Effector memory CD4-positive, alpha-beta T cell (primary cell): Measurements from ENCODE around the gene ZMYM3.
"Not testable (repeated sequence)": the region's sequence is repeated elsewhere in the genome, so short reads cannot be mapped to it uniquely, and the experiment has no call there.

ENCODE experiments used
- DNase-seq, 3 donors: peaks; one replicate each; pipeline ENCODE4 v3.0.0-alpha.2; 2020
- H3K27ac ChIP-seq: 2 replicates; pipeline ENCODE4 v1.7.0; 2013; ENCODE audit warnings: mild to moderate bottlenecking, low read length, moderate library complexity; ENCODE audit not compliant: insufficient read depth, poor library complexity, severe bottlenecking
- H3K27me3 ChIP-seq: replicated peaks from 2 replicates; pipeline ENCODE4 v1.7.0; 2013; ENCODE audit warnings: mild to moderate bottlenecking, low read length; ENCODE audit not compliant: insufficient read depth, control insufficient read depth, poor library complexity, severe bottlenecking
- H3K36me3 ChIP-seq: 2 replicates; pipeline ENCODE4 v1.7.0; 2013; ENCODE audit warnings: mild to moderate bottlenecking, low read length, moderate library complexity; ENCODE audit not compliant: control insufficient read depth, insufficient read depth
- H3K4me1 ChIP-seq: 2 replicates; pipeline ENCODE4 v1.7.0; 2013; ENCODE audit warnings: low read length, mild to moderate bottlenecking; ENCODE audit not compliant: control insufficient read depth, insufficient read depth, poor library complexity, severe bottlenecking
- H3K4me3 ChIP-seq: 2 replicates; pipeline ENCODE4 v1.7.0; 2013; ENCODE audit warnings: low read length, low read depth, mild to moderate bottlenecking; ENCODE audit not compliant: insufficient read depth, poor library complexity, severe bottlenecking
- H3K9me3 ChIP-seq: 2 replicates; pipeline ENCODE4 v1.7.0; 2013; ENCODE audit warnings: mild to moderate bottlenecking, low read length, moderate library complexity; ENCODE audit not compliant: control insufficient read depth

The ZMYM3 gene

DNA sequence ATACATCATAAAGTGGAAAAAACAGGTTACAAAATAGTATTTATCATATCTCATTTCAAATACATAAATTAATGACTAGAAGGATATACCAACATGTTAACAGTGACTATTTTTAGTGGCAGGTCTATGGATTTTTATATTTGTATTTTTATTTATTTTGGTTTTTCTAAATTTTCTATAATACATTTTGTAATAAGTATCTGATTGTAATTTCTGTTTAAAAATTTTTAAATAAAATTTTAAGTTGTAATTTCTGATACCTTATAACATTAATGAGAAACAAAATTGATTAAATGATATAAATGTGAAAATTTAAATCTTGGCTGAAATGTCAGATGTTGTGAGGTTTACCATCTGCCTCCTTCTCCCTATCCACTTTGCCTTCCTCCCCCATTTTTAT is 32.0 kb upstream of the ZMYM3 start:
- H3K36me3 ChIP-seq, result peaks cover 2% of the 10 kb centered on the region
- DNase-seq, result no peak
- peaks cover 4% of the 10 kb centered on the region for H3K4me1 ChIP-seq
- H3K4me3 ChIP-seq, result no peak overlapping the region
- H3K27ac ChIP-seq, result no peak overlapping the region
- no peaks in the 10 kb centered on the region for H3K9me3 ChIP-seq
- H3K27me3 ChIP-seq, result no peaks in the 10 kb centered on the region

DNA sequence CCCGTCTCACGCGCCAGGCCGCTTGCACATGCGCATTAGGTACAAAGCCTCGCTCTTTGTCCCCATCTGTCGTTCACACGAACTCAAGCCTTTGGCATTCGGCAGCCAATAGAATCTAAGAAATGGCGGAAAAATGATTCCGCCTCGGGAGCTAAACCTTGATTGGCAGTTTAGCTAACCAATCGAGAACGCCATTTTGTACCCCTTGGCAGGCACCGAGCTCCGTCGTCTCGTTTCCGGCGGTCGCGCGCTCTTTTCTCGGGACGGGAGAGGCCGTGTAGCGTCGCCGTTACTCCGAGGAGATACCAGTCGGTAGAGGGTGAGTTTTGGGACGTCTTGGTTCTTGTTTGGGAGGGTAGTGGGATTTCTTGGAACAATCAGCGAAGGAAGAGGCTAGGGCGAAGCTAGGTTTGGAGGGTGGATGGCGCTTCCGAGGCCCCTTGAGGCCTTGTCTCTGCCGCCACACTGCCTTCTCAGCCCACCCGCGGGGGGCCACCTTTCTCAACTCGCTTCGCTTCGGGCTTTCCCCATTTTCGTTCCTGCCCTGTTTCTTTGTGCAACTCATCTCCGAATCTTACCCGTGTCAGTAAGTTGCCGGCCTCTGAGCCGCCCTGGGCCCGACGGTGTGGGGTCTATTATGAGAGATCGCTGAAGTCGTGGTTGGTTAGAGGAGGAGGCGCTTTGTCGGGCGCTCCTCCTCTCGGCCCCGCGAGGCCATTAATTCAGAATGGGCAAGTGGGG is 29.6 kb upstream of the ZMYM3 start, which contains the start of gene NONO:
NONO (plus strand) TSS at position 233 of the 741 bp plus-strand sequence. CDS start 7,003 bp downstream, outside the sequence.
- peak; percentile 72 to 83 (median 72) for DNase-seq
- H3K27ac ChIP-seq, result peak within 1 kb of the TSS; percentile 93
- peaks cover 4% of the 10 kb centered on the region for H3K4me1 ChIP-seq
- H3K9me3 ChIP-seq, result no peaks in the 10 kb centered on the region
- no peaks in the 10 kb centered on the region for H3K36me3 ChIP-seq
- H3K4me3 ChIP-seq, result peak within 1 kb of the TSS; percentile 62
- no peaks in the 10 kb centered on the region for H3K27me3 ChIP-seq

DNA sequence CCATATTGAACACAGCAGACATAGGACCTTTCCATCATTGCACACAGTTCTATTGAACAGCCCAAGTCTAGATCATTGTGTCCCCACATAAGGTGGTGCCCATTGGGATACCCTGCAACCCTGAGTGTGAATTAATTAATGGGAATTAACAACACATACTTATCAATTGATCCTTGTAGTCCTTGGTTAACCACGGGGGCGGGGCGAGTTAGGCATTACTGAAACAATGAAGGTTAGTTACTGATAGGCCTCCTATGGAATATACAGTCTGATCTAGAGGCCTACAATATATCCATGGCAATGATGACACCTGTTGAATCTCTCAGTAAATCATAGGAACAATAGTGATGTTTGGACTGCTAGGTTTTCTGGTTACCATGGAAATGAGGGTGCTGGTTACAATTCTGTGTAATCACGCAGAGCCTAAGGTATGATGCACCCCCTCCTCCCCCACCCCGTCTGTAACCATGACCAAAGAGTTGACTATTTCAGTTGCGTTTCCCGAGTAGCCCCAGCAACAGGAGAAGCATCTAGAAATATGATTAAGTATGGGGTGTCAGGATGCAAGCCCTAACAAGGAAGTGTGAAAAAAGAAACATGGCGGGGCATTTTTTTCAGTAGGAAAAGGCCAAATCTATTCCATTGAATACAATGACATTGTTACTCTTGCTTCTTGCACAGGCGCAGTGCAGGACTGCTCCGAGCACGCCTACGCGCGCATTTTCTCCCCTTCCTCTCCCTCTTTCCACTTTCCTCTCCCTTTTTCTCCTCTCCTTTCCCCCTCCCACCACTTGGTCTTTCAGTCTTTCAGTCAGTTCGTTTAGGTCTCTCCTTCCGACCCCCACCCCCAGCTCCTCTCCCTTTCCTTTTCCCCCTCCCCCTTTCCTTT is 28.8 kb upstream of the ZMYM3 start:
- Histone ChIP-seq H3K27ac (peak overlapping the region; percentile 93), H3K9me3 (no peaks in the 10 kb centered on the region), H3K36me3 (no peaks in the 10 kb centered on the region), H3K27me3 (no peaks in the 10 kb centered on the region), H3K4me3 (peak overlapping the region; percentile 62), H3K4me1 (peaks cover 4% of the 10 kb centered on the region)
- peak in 2 of 3 donors; percentile 22 to 33 for DNase-seq

DNA sequence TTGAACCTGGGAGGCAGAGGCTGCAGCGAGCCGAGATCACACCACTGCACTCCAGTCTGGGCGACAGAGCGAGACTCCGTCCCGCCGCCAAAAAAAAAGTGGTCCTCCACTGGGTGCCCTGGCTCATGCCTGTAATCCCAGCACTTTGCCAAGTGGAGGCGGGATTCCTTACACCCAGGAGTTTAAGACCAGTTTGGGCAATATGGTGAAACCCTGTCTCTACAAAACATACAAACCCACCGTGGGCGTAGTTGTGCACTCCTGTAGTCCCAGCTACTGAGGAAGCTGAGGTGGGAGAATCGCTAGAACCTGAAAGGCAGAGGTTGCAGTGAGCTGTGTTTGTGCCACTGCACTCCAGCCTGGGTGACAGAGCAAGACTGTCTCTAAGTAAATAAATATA is 27.4 kb upstream of the ZMYM3 start:
- H3K27ac ChIP-seq, H3K4me3 ChIP-seq, H3K27me3 ChIP-seq, H3K36me3 ChIP-seq, H3K4me1 ChIP-seq, H3K9me3 ChIP-seq, DNase-seq: not testable (repeated sequence)

DNA sequence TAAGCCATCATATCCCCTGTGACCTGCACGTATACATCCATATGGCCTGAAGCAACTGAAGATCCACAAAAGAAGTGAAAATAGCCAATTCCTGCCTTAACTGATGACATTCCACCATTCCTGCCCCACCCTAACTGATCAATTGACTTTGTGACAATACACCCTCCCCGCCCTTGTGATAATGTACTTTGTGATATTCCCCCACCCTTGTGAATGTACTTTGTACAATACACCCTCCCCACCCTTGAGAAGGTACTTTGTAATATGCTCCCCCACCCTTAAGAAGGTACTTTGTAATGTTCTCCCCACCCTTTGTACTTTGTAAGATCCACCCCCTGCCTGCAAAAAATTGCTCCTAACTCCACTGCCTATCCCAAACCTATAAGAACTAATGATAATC is 18.4 kb upstream of the ZMYM3 start:
- H3K9me3 ChIP-seq, H3K27ac ChIP-seq, H3K27me3 ChIP-seq, H3K36me3 ChIP-seq, H3K4me1 ChIP-seq, H3K4me3 ChIP-seq, DNase-seq: not testable (repeated sequence)

DNA sequence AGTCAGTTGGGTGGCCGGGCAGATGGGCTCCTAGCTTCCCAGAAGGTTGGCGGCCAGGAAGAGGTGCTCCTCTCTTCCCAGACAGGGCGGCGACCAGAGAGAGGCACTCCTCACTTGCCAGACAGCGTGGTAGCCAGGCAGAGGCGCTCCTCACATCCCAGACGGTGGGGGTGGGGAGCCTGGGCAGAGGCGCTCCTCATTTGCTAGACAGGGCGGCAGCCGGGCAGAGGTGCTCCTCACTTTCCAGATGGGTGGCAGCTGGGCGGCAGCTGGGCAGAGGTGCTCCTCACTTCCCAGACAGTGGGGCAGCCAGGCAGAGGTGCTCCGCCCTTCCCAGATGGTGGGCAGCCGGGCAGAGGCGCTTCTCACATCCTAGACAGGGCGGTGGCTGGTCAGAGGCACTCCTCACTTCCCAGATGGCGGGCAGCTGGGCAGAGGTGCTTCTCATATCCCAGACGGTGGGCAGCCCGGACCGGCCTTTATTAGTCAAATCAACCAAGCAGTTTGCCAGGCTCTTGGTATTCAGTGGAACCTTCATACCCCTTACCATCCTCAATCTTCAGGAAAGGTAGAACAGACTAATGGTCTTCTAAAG is 16.0 kb upstream of the ZMYM3 start:
- Histone ChIP-seq H3K9me3 (no peaks in the 10 kb centered on the region), H3K36me3 (no peaks in the 10 kb centered on the region)
- no peak for DNase-seq

DNA sequence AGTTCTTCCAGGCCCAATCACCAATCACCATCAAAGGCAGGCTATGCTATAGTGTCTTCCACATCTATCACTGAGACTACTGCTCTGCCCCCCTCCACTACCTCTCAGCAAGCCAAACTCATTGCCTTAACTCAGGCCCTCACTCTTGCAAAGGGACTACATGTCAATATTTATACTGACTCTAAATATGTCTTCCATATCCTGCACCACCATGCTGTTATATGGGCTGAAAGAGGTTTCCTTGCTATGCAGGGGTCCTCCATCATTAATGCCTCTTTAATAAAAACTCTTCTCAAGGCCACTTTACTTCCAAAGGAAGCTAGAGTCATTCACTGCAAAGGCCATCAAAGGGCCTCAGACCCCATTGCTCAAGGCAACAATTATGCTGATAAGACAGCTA is 14.7 kb upstream of the ZMYM3 start:
- not testable (repeated sequence) for H3K27ac ChIP-seq, H3K36me3 ChIP-seq, H3K4me1 ChIP-seq, H3K4me3 ChIP-seq, DNase-seq, H3K27me3 ChIP-seq, H3K9me3 ChIP-seq

More for the DNA sequence above, 16.0 kb upstream of the ZMYM3 start:
- H3K27me3 ChIP-seq, result no peaks in the 10 kb centered on the region
- no peak overlapping the region for H3K27ac ChIP-seq
- no peaks in the 10 kb centered on the region for H3K4me1 ChIP-seq
- no peak overlapping the region for H3K4me3 ChIP-seq

DNA sequence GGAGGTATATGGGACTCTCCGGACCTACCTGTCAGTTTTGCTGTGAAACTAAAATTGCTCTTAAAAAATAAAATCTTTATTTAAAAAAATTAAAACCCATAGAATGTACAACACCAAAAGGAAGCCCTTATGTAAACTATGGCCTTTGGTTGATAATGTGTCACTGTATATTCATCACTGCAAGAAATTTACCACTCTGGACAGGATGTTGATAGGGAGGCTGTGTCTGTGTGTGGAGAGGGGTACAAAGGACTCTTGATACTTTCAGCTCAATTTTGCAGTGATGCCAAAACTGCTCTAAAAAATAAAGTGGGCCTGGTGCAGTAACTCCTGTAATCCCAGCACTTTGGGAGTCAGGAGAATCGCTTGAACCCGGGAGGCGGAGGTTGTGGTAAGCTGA is 2.9 kb upstream of the ZMYM3 start:
- no peak for DNase-seq

DNA sequence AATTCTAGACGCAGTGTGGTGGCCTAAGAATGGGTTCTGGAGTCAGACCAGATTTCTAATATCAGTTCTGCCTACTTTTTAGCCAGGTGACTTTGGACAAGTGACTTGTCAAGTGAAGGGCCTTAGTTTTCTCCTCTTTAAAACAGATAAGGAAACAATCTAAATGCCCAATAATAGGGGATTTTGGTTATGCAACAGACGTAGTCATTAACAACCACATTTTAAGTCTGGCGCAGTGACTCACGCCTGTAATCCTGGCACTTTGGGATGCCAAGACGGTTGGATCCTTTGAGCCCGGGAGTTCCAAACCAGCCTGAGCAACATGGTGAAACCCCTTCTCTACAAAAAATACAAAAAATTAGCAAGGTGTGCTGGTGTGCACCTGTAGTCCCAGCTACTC is 2.1 kb upstream of the ZMYM3 start:
- peak overlapping the region; percentile 75 for H3K27ac ChIP-seq
- H3K27me3 ChIP-seq, result no peaks in the 10 kb centered on the region
- no peaks in the 10 kb centered on the region for H3K36me3 ChIP-seq
- peaks cover 12% of the 10 kb centered on the region for H3K4me1 ChIP-seq
- H3K4me3 ChIP-seq, result no peak overlapping the region
- no peaks in the 10 kb centered on the region for H3K9me3 ChIP-seq
- no peak for DNase-seq

More for the DNA sequence above, 2.9 kb upstream of the ZMYM3 start:
- H3K4me3 ChIP-seq, result no peak overlapping the region
- no peaks in the 10 kb centered on the region for H3K9me3 ChIP-seq
- no peak overlapping the region for H3K27ac ChIP-seq
- H3K4me1 ChIP-seq, result peaks cover 12% of the 10 kb centered on the region
- no peaks in the 10 kb centered on the region for H3K36me3 ChIP-seq
- no peaks in the 10 kb centered on the region for H3K27me3 ChIP-seq
